Nephron (organoid): ENCODE results near the gene HSD17B14.
A peak's percentile ranks its signal among the peaks of the same experiment; 100 is the strongest.

ENCODE experiments used
- H3K27ac Mint-ChIP-seq, 3 experiments: 2 replicates each; pipeline ENCODE4 v1.8.0; 2020; ENCODE audit warnings: mixed read lengths in 3 of 3, mild to moderate bottlenecking in 2 of 3, moderate library complexity in 1 of 3
- H3K27me3 Mint-ChIP-seq: 2 replicates; pipeline ENCODE4 v1.8.0; 2021; ENCODE audit warnings: low read depth, mild to moderate bottlenecking, moderate library complexity, mixed read lengths
- H3K36me3 Mint-ChIP-seq: 2 replicates; pipeline ENCODE4 v1.8.0; 2020; ENCODE audit warnings: low read depth, mixed read lengths
- H3K4me1 Mint-ChIP-seq: 2 replicates; pipeline ENCODE4 v1.8.0; 2020; ENCODE audit warnings: mixed read lengths
- H3K4me3 Mint-ChIP-seq, 3 experiments: 2 replicates each; pipeline ENCODE4 v1.8.0; 2020; ENCODE audit warnings: mild to moderate bottlenecking in 3 of 3, mixed read lengths in 3 of 3, moderate library complexity in 2 of 3
- H3K9me3 Mint-ChIP-seq: 2 replicates; pipeline ENCODE4 v1.8.0; 2020; ENCODE audit warnings: mixed read lengths
- CTCF ChIP-seq, 3 experiments: fragments of 200-600 bp; sonication (generic); IDR thresholded peaks; one replicate each; pipeline ENCODE4 v1.5.0; 2021; ENCODE audit warnings: antibody characterized with exemption in 3 of 3; ENCODE audit not compliant: unreplicated experiment in 3 of 3

The HSD17B14 gene

DNA sequence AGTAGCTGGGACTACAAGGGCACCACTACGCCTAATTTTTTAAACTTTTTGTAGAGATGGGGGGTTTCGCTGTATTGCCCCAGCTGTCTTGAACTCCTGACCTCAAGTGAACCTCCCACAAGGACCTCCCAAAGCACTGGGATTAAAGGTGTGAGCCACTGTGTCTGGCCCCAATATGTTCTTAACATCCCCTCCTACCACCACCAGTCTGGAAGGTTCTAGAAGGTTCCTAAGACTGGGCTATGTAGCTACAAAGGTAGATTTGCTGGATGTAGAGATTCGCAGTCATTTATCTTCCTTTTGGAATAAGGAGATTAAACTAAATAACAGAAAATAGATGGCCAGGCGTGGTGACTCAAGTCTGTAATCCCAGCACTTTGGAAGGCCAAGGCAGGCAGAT, 5.3 kb downstream of the HSD17B14 start:
- H3K36me3 Mint-ChIP-seq: peaks cover 38% of the 10 kb centered on the region
- no peak overlapping the region for H3K27ac Mint-ChIP-seq
- no peak for TF ChIP-seq CTCF (IDR thresholded peaks at IDR 0.05; ENCODE audit: unreplicated experiment in 3 of 3)
- H3K27me3 Mint-ChIP-seq: no peaks in the 10 kb centered on the region
- peaks cover 3% of the 10 kb centered on the region for H3K4me1 Mint-ChIP-seq
- H3K4me3 Mint-ChIP-seq: no peak overlapping the region
- no peaks in the 10 kb centered on the region for H3K9me3 Mint-ChIP-seq

DNA sequence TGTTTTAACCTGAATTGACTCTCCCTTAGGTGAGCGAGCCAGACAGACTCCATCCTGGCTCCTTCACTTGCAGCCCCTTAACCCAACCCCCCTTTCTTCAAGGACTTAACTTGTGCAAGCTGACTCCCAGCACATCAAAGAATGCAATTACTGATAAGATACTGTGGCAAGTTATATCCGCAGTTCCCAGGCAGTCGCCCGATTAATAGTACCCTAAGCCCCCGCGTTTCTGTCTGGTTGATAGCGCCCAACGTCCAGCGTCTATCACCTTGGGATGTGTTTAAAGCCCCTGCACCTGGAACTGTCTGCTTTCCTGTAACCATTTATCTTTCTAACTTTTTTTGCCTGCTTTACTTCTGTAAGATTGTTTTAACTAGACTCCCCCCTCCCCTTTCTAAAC, 6.2 kb downstream of the HSD17B14 start:
- no peaks in the 10 kb centered on the region for H3K9me3 Mint-ChIP-seq
- H3K36me3 Mint-ChIP-seq: peaks cover 41% of the 10 kb centered on the region
- TF ChIP-seq CTCF (IDR thresholded peaks at IDR 0.05; ENCODE audit: unreplicated experiment in 3 of 3): no peak
- no peak overlapping the region for H3K4me3 Mint-ChIP-seq
- no peaks in the 10 kb centered on the region for H3K27me3 Mint-ChIP-seq
- peak overlapping the region in 1 of 3 experiments; percentile 17 for H3K27ac Mint-ChIP-seq
- no peaks in the 10 kb centered on the region for H3K4me1 Mint-ChIP-seq

- H3K27me3 Mint-ChIP-seq: no peaks in the 10 kb centered on the region
- peaks cover 22% of the 10 kb centered on the region for H3K36me3 Mint-ChIP-seq
- no peak overlapping the region for H3K4me3 Mint-ChIP-seq
- no peak for TF ChIP-seq CTCF (IDR thresholded peaks at IDR 0.05; ENCODE audit: unreplicated experiment in 3 of 3)
- no peaks in the 10 kb centered on the region for H3K9me3 Mint-ChIP-seq
- H3K4me1 Mint-ChIP-seq: no peaks in the 10 kb centered on the region
- no peak overlapping the region for H3K27ac Mint-ChIP-seq
Observed at GRCh38 chr19:48826606-48827020, 9.7 kb downstream of the HSD17B14 start.

DNA sequence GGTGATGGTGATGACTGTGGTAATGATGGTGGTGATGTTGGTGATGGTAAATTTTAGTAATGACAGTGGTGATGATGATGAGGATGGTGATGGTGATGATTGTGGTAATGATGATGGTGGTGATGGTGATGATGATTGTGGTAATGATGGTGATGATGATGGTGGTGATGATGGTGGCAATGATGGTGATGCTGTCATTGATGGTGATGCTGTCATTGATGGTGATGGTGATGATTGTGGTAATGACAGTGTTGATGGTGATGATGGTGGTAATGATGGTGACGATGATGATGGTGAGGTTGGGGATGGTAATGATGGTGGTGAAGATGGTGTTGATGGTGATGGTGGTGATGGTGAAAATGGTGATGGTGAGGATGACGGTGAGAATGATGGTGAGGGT, 13.8 kb downstream of the HSD17B14 start:
- H3K27ac Mint-ChIP-seq: no peak overlapping the region
- H3K4me1 Mint-ChIP-seq: peaks cover 6% of the 10 kb centered on the region
- H3K36me3 Mint-ChIP-seq: peaks cover 13% of the 10 kb centered on the region
- H3K27me3 Mint-ChIP-seq: no peaks in the 10 kb centered on the region
- no peak overlapping the region for H3K4me3 Mint-ChIP-seq
- TF ChIP-seq CTCF (IDR thresholded peaks at IDR 0.05; ENCODE audit: unreplicated experiment in 3 of 3): no peak
- H3K9me3 Mint-ChIP-seq: no peaks in the 10 kb centered on the region

- peaks cover 6% of the 10 kb centered on the region for H3K4me1 Mint-ChIP-seq
- H3K36me3 Mint-ChIP-seq: peaks cover 8% of the 10 kb centered on the region
- TF ChIP-seq CTCF (IDR thresholded peaks at IDR 0.05; ENCODE audit: unreplicated experiment in 3 of 3): no peak
- no peaks in the 10 kb centered on the region for H3K27me3 Mint-ChIP-seq
- no peak overlapping the region for H3K4me3 Mint-ChIP-seq
- no peak overlapping the region for H3K27ac Mint-ChIP-seq
- H3K9me3 Mint-ChIP-seq: no peaks in the 10 kb centered on the region
Observed at GRCh38 chr19:48821633-48822032, 14.7 kb downstream of the HSD17B14 start.

- Mint-ChIP-seq H3K36me3 (peaks cover 9% of the 10 kb centered on the region), H3K27me3 (no peaks in the 10 kb centered on the region), H3K9me3 (no peaks in the 10 kb centered on the region), H3K27ac (peak overlapping the region in 1 of 3 experiments; percentile 4), H3K4me1 (peaks cover 13% of the 10 kb centered on the region), H3K4me3 (no peak overlapping the region)
- TF ChIP-seq CTCF (IDR thresholded peaks at IDR 0.05; ENCODE audit: unreplicated experiment in 3 of 3): no peak
Observed at GRCh38 chr19:48819366-48819816, 16.9 kb downstream of the HSD17B14 start.
